ENCODE results near the gene EFNA5. TPM values are rescaled to one million over a fixed set of nuclear protein-coding genes. Genes with fewer than 3 reads are reported as not detected.
"Not testable (repeated sequence)": the region's sequence is repeated elsewhere in the genome, so short reads cannot be mapped to it uniquely, and the experiment has no call there.

EFNA5 gene
- total RNA-seq, 1 donor, result 6.5 TPM

GRCh38 chr5:107457138-107457537, 213.6 kb downstream of the EFNA5 start:
- no peak for DNase-seq (ENCODE audit: low read depth)
- no peak overlapping the region for H3K4me3 ChIP-seq (ENCODE audit: low read depth, low read length)
- TF ChIP-seq CTCF (IDR thresholded peaks at IDR 0.05; ENCODE audit: insufficient read depth, low read depth, low read length), result no peak

GRCh38 chr5:107456281-107456715, 214.4 kb downstream of the EFNA5 start:
- no peak for DNase-seq (ENCODE audit: low read depth)
- H3K4me3 ChIP-seq (ENCODE audit: low read depth, low read length), result no peak overlapping the region
- no peak for TF ChIP-seq CTCF (IDR thresholded peaks at IDR 0.05; ENCODE audit: insufficient read depth, low read depth, low read length)

- H3K4me3 ChIP-seq (ENCODE audit: low read depth, low read length), result no peak overlapping the region
- TF ChIP-seq CTCF (IDR thresholded peaks at IDR 0.05; ENCODE audit: insufficient read depth, low read depth, low read length), result no peak
- peak; percentile 29 for DNase-seq (ENCODE audit: low read depth)
Measured at GRCh38 chr5:107455111-107455544, 215.6 kb downstream of the EFNA5 start.

GRCh38 chr5:107451827-107452226, 218.9 kb downstream of the EFNA5 start:
- not testable (repeated sequence) for H3K4me3 ChIP-seq (ENCODE audit: low read depth, low read length)

GRCh38 chr5:107451028-107451427, 219.7 kb downstream of the EFNA5 start:
- TF ChIP-seq CTCF (IDR thresholded peaks at IDR 0.05; ENCODE audit: insufficient read depth, low read depth, low read length), result no peak
- DNase-seq (ENCODE audit: low read depth), result no peak
- H3K4me3 ChIP-seq (ENCODE audit: low read depth, low read length), result no peak overlapping the region

More at GRCh38 chr5:107451827-107452226, 218.9 kb downstream of the EFNA5 start:
- not testable (repeated sequence) for DNase-seq (ENCODE audit: low read depth)

GRCh38 chr5:107450531-107450930, 220.2 kb downstream of the EFNA5 start:
- DNase-seq (ENCODE audit: low read depth), result no peak
- H3K4me3 ChIP-seq (ENCODE audit: low read depth, low read length), result no peak overlapping the region
- no peak for TF ChIP-seq CTCF (IDR thresholded peaks at IDR 0.05; ENCODE audit: insufficient read depth, low read depth, low read length)

- no peak overlapping the region for H3K4me3 ChIP-seq (ENCODE audit: low read depth, low read length)
- no peak for DNase-seq (ENCODE audit: low read depth)
- TF ChIP-seq CTCF (IDR thresholded peaks at IDR 0.05; ENCODE audit: insufficient read depth, low read depth, low read length), result no peak
Measured at GRCh38 chr5:107449369-107449768, 221.4 kb downstream of the EFNA5 start.
